ENCODE results near the gene OR52E4.

DNA sequence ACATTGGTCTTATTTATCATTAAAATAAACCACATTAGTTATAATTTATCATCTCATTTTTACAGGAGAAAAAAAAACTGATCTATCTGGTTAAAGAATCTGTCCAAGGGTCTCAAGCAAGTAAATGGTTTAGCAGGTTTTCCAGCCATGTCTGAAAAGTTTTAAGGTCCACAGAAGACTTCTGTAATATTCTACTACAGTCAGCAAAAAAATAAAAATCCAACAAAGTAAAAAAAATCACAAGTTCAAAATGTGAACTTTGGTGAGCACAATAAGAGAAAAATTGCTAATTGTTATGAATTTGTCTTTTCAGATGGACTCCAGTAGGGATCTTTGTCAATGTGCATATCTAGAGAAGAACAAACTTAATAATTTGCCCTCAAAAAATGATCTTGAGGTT, 1.3 kb downstream of the OR52E4 start:
- TF ChIP-seq EP300 (IDR thresholded peaks at IDR 0.05; ENCODE audit: low read depth), result no peak
- no peak for TF ChIP-seq POLR2AphosphoS5 (IDR thresholded peaks at IDR 0.05)
- TF ChIP-seq, protein P1, sequence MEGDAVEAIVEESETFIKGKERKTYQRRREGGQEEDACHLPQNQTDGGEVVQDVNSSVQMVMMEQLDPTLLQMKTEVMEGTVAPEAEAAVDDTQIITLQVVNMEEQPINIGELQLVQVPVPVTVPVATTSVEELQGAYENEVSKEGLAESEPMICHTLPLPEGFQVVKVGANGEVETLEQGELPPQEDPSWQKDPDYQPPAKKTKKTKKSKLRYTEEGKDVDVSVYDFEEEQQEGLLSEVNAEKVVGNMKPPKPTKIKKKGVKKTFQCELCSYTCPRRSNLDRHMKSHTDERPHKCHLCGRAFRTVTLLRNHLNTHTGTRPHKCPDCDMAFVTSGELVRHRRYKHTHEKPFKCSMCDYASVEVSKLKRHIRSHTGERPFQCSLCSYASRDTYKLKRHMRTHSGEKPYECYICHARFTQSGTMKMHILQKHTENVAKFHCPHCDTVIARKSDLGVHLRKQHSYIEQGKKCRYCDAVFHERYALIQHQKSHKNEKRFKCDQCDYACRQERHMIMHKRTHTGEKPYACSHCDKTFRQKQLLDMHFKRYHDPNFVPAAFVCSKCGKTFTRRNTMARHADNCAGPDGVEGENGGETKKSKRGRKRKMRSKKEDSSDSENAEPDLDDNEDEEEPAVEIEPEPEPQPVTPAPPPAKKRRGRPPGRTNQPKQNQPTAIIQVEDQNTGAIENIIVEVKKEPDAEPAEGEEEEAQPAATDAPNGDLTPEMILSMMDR (IDR thresholded peaks at IDR 0.05), result no peak

Data from transverse colon (tissue), 4 donors.